MM.1S (cell line): ENCODE measurements around the gene EGR4.

Source experiments
- DNase-seq: peaks from one replicate; pipeline ENCODE4 v3.0.0-alpha.2; 2015
- H2AFZ ChIP-seq: fragments of 300-600 bp; sonication (generic); 2 replicates; pipeline ENCODE4 v1.6.0; 2016; ENCODE audit warnings: antibody characterized with exemption, low read length
- H3F3A ChIP-seq: fragments of 300-600 bp; sonication (generic); 2 replicates; pipeline ENCODE4 v1.6.1; 2016; ENCODE audit warnings: mild to moderate bottlenecking, antibody characterized with exemption, low read length, moderate library complexity, mixed read lengths; ENCODE audit not compliant: insufficient read depth
- H3K27ac ChIP-seq: fragments of 300-600 bp; sonication (generic); 2 replicates; pipeline ENCODE4 v1.5.1; 2016; ENCODE audit warnings: mild to moderate bottlenecking, low read length
- H3K27me3 ChIP-seq: fragments of 300-600 bp; sonication (generic); replicated peaks from 2 replicates; pipeline ENCODE4 v1.6.0; 2016; ENCODE audit warnings: low read length; ENCODE audit not compliant: insufficient read depth
- H3K36me3 ChIP-seq: fragments of 300-600 bp; sonication (generic); replicated peaks from 2 replicates; pipeline ENCODE4 v1.6.1; 2016; ENCODE audit warnings: mild to moderate bottlenecking, low read length, mixed read lengths; ENCODE audit not compliant: insufficient read depth
- H3K4me1 ChIP-seq: fragments of 300-600 bp; sonication (generic); 2 replicates; pipeline ENCODE4 v1.6.1; 2016; ENCODE audit warnings: low read length, mixed read lengths
- H3K4me2 ChIP-seq: fragments of 300-600 bp; sonication (generic); 2 replicates; pipeline ENCODE4 v1.6.0; 2016; ENCODE audit warnings: low read depth, low read length
- H3K4me3 ChIP-seq: fragments of 300-600 bp; sonication (generic); 2 replicates; pipeline ENCODE4 v1.5.1; 2016; ENCODE audit warnings: low read length, mixed read lengths
- H3K79me2 ChIP-seq: fragments of 300-600 bp; sonication (generic); 2 replicates; pipeline ENCODE4 v1.6.1; 2016; ENCODE audit warnings: mixed run types, low read length, mixed read lengths
- H3K9ac ChIP-seq: fragments of 300-600 bp; sonication (generic); 2 replicates; pipeline ENCODE4 v1.6.1; 2016; ENCODE audit warnings: low read length, mixed read lengths
- H3K9me2 ChIP-seq: fragments of 300-600 bp; sonication (generic); replicated peaks from 2 replicates; pipeline ENCODE4 v1.6.1; 2016; ENCODE audit warnings: mild to moderate bottlenecking, low read length, mixed read lengths; ENCODE audit not compliant: insufficient read depth
- H3K9me3 ChIP-seq: fragments of 300-600 bp; sonication (generic); replicated peaks from 2 replicates; pipeline ENCODE4 v1.6.1; 2016; ENCODE audit warnings: mild to moderate bottlenecking, low read length, mixed read lengths; ENCODE audit not compliant: insufficient read depth
- H4K20me1 ChIP-seq: fragments of 300-600 bp; sonication (generic); 2 replicates; pipeline ENCODE4 v1.6.1; 2016; ENCODE audit warnings: mild to moderate bottlenecking, low read length, moderate library complexity, mixed read lengths; ENCODE audit not compliant: insufficient read depth
- CTCF ChIP-seq: fragments of 300-600 bp; sonication (generic); IDR thresholded peaks from 2 replicates; pipeline ENCODE4 v1.5.1; 2016; ENCODE audit warnings: antibody characterized with exemption, low read length, mixed read lengths
- EZH2 ChIP-seq: fragments of 300-600 bp; sonication (generic); optimal IDR thresholded peaks from 2 replicates; pipeline ENCODE3; 2017; ENCODE audit warnings: low read depth, mild to moderate bottlenecking, antibody characterized with exemption, low read length, mixed read lengths
- EZH2phosphoT487 ChIP-seq: fragments of 300-600 bp; sonication (generic); IDR thresholded peaks from 2 replicates; pipeline ENCODE4 v1.6.1; 2018; ENCODE audit warnings: antibody characterized with exemption, low read length

Gene EGR4

GRCh38 chr2:73294239-73294638, 891 bp upstream of the EGR4 start:
- Histone ChIP-seq H3K27me3 (peaks cover 67% of the 10 kb centered on the region), H3F3A (no peaks in the 10 kb centered on the region), H3K36me3 (no peaks in the 10 kb centered on the region), H3K4me3 (no peak overlapping the region), H3K4me1 (no peaks in the 10 kb centered on the region), H3K4me2 (peak overlapping the region; percentile 77), H3K79me2 (no peaks in the 10 kb centered on the region), H3K9me2 (no peaks in the 10 kb centered on the region), H3K9me3 (no peaks in the 10 kb centered on the region), H2AFZ (no peak overlapping the region), H3K27ac (no peak overlapping the region), H4K20me1 (no peaks in the 10 kb centered on the region), H3K9ac (no peak overlapping the region)
- no peak for DNase-seq
- TF ChIP-seq CTCF (no peak), EZH2 (no peak), EZH2phosphoT487 (no peak)

GRCh38 chr2:73292906-73293533, 328 bp downstream of the EGR4 start:
- Histone ChIP-seq H3K9ac (no peak overlapping the region), H3F3A (no peaks in the 10 kb centered on the region), H3K27ac (no peak overlapping the region), H3K4me1 (no peaks in the 10 kb centered on the region), H3K36me3 (no peaks in the 10 kb centered on the region), H3K4me3 (peak overlapping the region; percentile 64), H3K27me3 (peaks cover 73% of the 10 kb centered on the region), H3K9me2 (no peaks in the 10 kb centered on the region), H3K4me2 (peak overlapping the region; percentile 77), H4K20me1 (no peaks in the 10 kb centered on the region), H2AFZ (no peak overlapping the region), H3K9me3 (no peaks in the 10 kb centered on the region), H3K79me2 (no peaks in the 10 kb centered on the region)
- no peak for DNase-seq
- TF ChIP-seq EZH2phosphoT487 (no peak), EZH2 (no peak), CTCF (no peak)

- Histone ChIP-seq H3K79me2 (no peaks in the 10 kb centered on the region), H3K27ac (no peak overlapping the region), H3K4me3 (no peak overlapping the region), H3K4me2 (no peak overlapping the region), H4K20me1 (no peaks in the 10 kb centered on the region), H3K4me1 (no peaks in the 10 kb centered on the region), H2AFZ (no peak overlapping the region), H3K27me3 (peaks cover 69% of the 10 kb centered on the region), H3K36me3 (no peaks in the 10 kb centered on the region), H3K9me2 (no peaks in the 10 kb centered on the region), H3K9ac (no peak overlapping the region), H3K9me3 (no peaks in the 10 kb centered on the region), H3F3A (no peaks in the 10 kb centered on the region)
- TF ChIP-seq CTCF (no peak), EZH2 (no peak), EZH2phosphoT487 (no peak)
- DNase-seq: no peak
Measured at GRCh38 chr2:73292316-73292905, 937 bp downstream of the EGR4 start.
